ENCODE results near the gene ZSCAN21. TPM values are rescaled to one million over a fixed set of nuclear protein-coding genes. Genes with fewer than 3 reads are reported as not detected.
A peak's percentile ranks its signal among the peaks of the same experiment; 100 is the strongest.

ZSCAN21 gene
- total and polyA plus RNA-seq, 2 of the 4 experiments (the other 2 are of a cell fraction), result 11.5 to 13.3 TPM

DNA sequence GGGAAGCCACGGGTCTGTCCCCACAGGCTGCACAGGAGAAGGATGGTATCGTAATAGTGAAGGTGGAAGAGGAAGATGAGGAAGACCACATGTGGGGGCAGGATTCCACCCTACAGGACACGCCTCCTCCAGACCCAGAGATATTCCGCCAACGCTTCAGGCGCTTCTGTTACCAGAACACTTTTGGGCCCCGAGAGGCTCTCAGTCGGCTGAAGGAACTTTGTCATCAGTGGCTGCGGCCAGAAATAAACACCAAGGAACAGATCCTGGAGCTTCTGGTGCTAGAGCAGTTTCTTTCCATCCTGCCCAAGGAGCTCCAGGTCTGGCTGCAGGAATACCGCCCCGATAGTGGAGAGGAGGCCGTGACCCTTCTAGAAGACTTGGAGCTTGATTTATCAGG is 26.0 kb upstream of the ZSCAN21 start:
- H4K5ac ChIP-seq (ENCODE audit: low read depth, low read length), result no peak overlapping the region
- H3K79me1 ChIP-seq (ENCODE audit: low read depth in 1 of 2, low read length in 2 of 2), result peaks cover 24 to 75% of the 10 kb centered on the region in 2 experiments
- H2AK9ac ChIP-seq (replicated peaks; ENCODE audit: low read depth, low read length, poor library complexity), result no peak overlapping the region
- H3K27me3 ChIP-seq (ENCODE audit: control insufficient read depth, insufficient read depth, low read length), result no peaks in the 10 kb centered on the region
- H3K9ac ChIP-seq (ENCODE audit: low read depth, low read length), result no peak overlapping the region
- H3K23ac ChIP-seq (ENCODE audit: low read depth, low read length), result no peak overlapping the region
- H3K4me1 ChIP-seq (ENCODE audit: control insufficient read depth, insufficient read depth, low read length), result no peaks in the 10 kb centered on the region
- TF ChIP-seq CHD1 (IDR thresholded peaks at IDR 0.05; ENCODE audit: low read depth, low read length) (no peak), MAFK (IDR thresholded peaks at IDR 0.05; ENCODE audit: low read depth, low read length) (no peak), RCOR1 (IDR thresholded peaks at IDR 0.05; ENCODE audit: insufficient replicate concordance, low read length) (no peak), RAD21 (IDR thresholded peaks at IDR 0.05; ENCODE audit: low read length) (no peak), CTCF (conservative IDR thresholded peaks at IDR 0.05; ENCODE audit: low read depth, low read length) (no peak), SMC3 (IDR thresholded peaks at IDR 0.05; ENCODE audit: low read depth, low read length) (no peak), POLR2A (IDR thresholded peaks at IDR 0.05; ENCODE audit: low read depth, low read length) (no peak)
- TF ChIP-seq, protein P1, sequence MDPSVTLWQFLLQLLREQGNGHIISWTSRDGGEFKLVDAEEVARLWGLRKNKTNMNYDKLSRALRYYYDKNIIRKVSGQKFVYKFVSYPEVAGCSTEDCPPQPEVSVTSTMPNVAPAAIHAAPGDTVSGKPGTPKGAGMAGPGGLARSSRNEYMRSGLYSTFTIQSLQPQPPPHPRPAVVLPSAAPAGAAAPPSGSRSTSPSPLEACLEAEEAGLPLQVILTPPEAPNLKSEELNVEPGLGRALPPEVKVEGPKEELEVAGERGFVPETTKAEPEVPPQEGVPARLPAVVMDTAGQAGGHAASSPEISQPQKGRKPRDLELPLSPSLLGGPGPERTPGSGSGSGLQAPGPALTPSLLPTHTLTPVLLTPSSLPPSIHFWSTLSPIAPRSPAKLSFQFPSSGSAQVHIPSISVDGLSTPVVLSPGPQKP (IDR thresholded peaks at IDR 0.05; ENCODE audit: borderline replicate concordance, low read depth, low read length), result no peak
- TF ChIP-seq, protein P2, sequence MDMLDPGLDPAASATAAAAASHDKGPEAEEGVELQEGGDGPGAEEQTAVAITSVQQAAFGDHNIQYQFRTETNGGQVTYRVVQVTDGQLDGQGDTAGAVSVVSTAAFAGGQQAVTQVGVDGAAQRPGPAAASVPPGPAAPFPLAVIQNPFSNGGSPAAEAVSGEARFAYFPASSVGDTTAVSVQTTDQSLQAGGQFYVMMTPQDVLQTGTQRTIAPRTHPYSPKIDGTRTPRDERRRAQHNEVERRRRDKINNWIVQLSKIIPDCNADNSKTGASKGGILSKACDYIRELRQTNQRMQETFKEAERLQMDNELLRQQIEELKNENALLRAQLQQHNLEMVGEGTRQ (IDR thresholded peaks at IDR 0.05; ENCODE audit: low read depth, low read length), result no peak
- ATAC-seq (ENCODE audit: low read depth), result no peak
- dilution Hi-C loops (cut with HindIII; ENCODE audit: low sequenced_read_pairs, unreplicated experiment) (no loop called here), intact Hi-C loops (cut with micrococcal nuclease) (no loop called here), in situ Hi-C loops (cut with MboI; ENCODE audit: low sequenced_read_pairs) (no loop called here)
- H3K18ac ChIP-seq (ENCODE audit: low read depth, low read length), result no peak overlapping the region
- peaks cover 8% of the 10 kb centered on the region; the same call in 1 of the 2 replicates for H3K9me1 ChIP-seq (ENCODE audit: insufficient read depth, low read length)
- ChIA-PET POLR2A (ENCODE audit: unreplicated experiment) (no interaction called here), CTCF (no interaction called here)
- H2BK20ac ChIP-seq (ENCODE audit: low read depth, low read length), result no peak overlapping the region
- no peaks in the 10 kb centered on the region for H3K9me3 ChIP-seq (ENCODE audit: control insufficient read depth, insufficient read depth, low read length)
- peaks cover 23% of the 10 kb centered on the region; the same call in 1 of the 2 replicates for H4K20me1 ChIP-seq (ENCODE audit: insufficient read depth, low read length)
- WGBS, 2 experiments (ENCODE audit: extremely low coverage in 2 of 2, insufficient read length in 1 of 2), result 96% methylated on average over 4 of the region's 12 CpGs; no CpG with 5 or more reads in 1 of the 2 experiments
- no peak overlapping the region for H3K14ac ChIP-seq (replicated peaks; ENCODE audit: low read depth, low read length)
- H3K27ac ChIP-seq (ENCODE audit: insufficient read depth, low read length), result no peak overlapping the region
- H2AK5ac ChIP-seq (ENCODE audit: low read depth, low read length), result no peak overlapping the region
- H3K4me3 ChIP-seq (ENCODE audit: insufficient read depth, low read depth, low read length), result no peak overlapping the region
- H3K4ac ChIP-seq (ENCODE audit: low read depth, low read length), result no peak overlapping the region
- BruUV-seq (replicated peaks), result TSS peak; percentile 76
- H4K91ac ChIP-seq (ENCODE audit: insufficient read depth, low read depth, low read length), result no peak overlapping the region
- DNase-seq, result no peak
- H2AFZ ChIP-seq (replicated peaks; ENCODE audit: low read length, poor library complexity), result no peak overlapping the region
- H2BK5ac ChIP-seq (ENCODE audit: low read depth, low read length, poor library complexity, severe bottlenecking), result no peak overlapping the region
- peaks cover 46% of the 10 kb centered on the region for H3K36me3 ChIP-seq (ENCODE audit: control insufficient read depth, insufficient read depth, low read length)
- no peak overlapping the region for H2BK15ac ChIP-seq (ENCODE audit: low read depth, low read length)
- H3K4me2 ChIP-seq (ENCODE audit: low read depth, low read length), result no peak overlapping the region
- H2BK120ac ChIP-seq (ENCODE audit: low read depth, low read length), result no peak overlapping the region
- H4K8ac ChIP-seq (ENCODE audit: low read depth in 2 of 2, low read length in 2 of 2), result no peak overlapping the region
- H3K56ac ChIP-seq (ENCODE audit: extremely low read depth, insufficient read depth, low read length), result no peak overlapping the region

Data from IMR-90 (cell line).